Stimulated activated CD8-positive, alpha-beta memory T cell treated with anti-CD3 and anti-CD28 coated beads, Interleukin-4, amount 100 ng/mL, for 48 hours (primary cell): ENCODE measurements around the gene FRA10AC1.
A peak's percentile ranks its signal among the peaks of the same experiment; 100 is the strongest.

ENCODE experiments used
- DNase-seq: peaks from one replicate; pipeline ENCODE4 v3.0.0-alpha.2; 2020

The FRA10AC1 gene

GRCh38 chr10:93702210-93703001 is at the start of gene FRA10AC1:
Gene FRA10AC1, minus strand, starts transcription at chr10:93702592. Its CDS starts 2,486 bp downstream, at chr10:93700106.
- DNase-seq: peak; percentile 95

GRCh38 chr10:93751832-93752231 is 49.4 kb upstream of the FRA10AC1 start:
- no peak for DNase-seq

- DNase-seq: no peak
These were observed 48.7 kb upstream of the FRA10AC1 start for GRCh38 chr10:93751124-93751523.

- no peak for DNase-seq
These were observed 46.9 kb upstream of the FRA10AC1 start for GRCh38 chr10:93749218-93749799.

- DNase-seq: no peak
These were observed 44.5 kb upstream of the FRA10AC1 start for GRCh38 chr10:93746844-93747284.

- no peak for DNase-seq
These were observed 43.1 kb upstream of the FRA10AC1 start for GRCh38 chr10:93745408-93746065.

GRCh38 chr10:93742633-93743349 is 40.4 kb upstream of the FRA10AC1 start:
- DNase-seq: no peak

GRCh38 chr10:93741367-93741766 is 39.0 kb upstream of the FRA10AC1 start:
- DNase-seq: no peak

- DNase-seq: no peak
These were observed 23.6 kb upstream of the FRA10AC1 start for GRCh38 chr10:93726024-93726423.

- DNase-seq: no peak
These were observed 20.8 kb upstream of the FRA10AC1 start for GRCh38 chr10:93723153-93723552.

GRCh38 chr10:93722550-93722949 is 20.2 kb upstream of the FRA10AC1 start:
- no peak for DNase-seq

GRCh38 chr10:93719901-93720300 is 17.5 kb upstream of the FRA10AC1 start:
- DNase-seq: no peak

GRCh38 chr10:93718937-93719725 is 16.7 kb upstream of the FRA10AC1 start:
- DNase-seq: no peak

- DNase-seq: no peak
These were observed 14.4 kb upstream of the FRA10AC1 start for GRCh38 chr10:93716766-93717165.

- no peak for DNase-seq
These were observed 13.0 kb upstream of the FRA10AC1 start for GRCh38 chr10:93715345-93715744.

- DNase-seq: no peak
These were observed 10.2 kb upstream of the FRA10AC1 start for GRCh38 chr10:93712593-93712992.

- no peak for DNase-seq
These were observed 9.5 kb upstream of the FRA10AC1 start for GRCh38 chr10:93711891-93712290.

GRCh38 chr10:93710333-93710909 is 8.0 kb upstream of the FRA10AC1 start:
- no peak for DNase-seq

- DNase-seq: no peak
These were observed 5.2 kb upstream of the FRA10AC1 start for GRCh38 chr10:93707623-93708022.

- DNase-seq: no peak
These were observed 2.1 kb upstream of the FRA10AC1 start for GRCh38 chr10:93704451-93704850.

GRCh38 chr10:93703841-93704240 is 1.4 kb upstream of the FRA10AC1 start:
- DNase-seq: no peak

GRCh38 chr10:93703066-93703465 is 674 bp upstream of the FRA10AC1 start:
- no peak for DNase-seq
